Measurements from ENCODE around the gene TENT4A.
A peak's percentile ranks its signal among the peaks of the same experiment; 100 is the strongest.

The TENT4A gene

GRCh38 chr5:6765612-6766525 lies 52.6 kb downstream of the TENT4A start:
- no peak overlapping the region for H3K4me3 ChIP-seq (IDR thresholded peaks at IDR 0.05; ENCODE audit: insufficient read depth, low read depth, low read length)
- peak overlapping the region; percentile 59; the same call in 1 of the 2 replicates for H2AFZ ChIP-seq (ENCODE audit: low read depth)
- H3K4me2 ChIP-seq = peak overlapping the region; percentile 39; the same call in 1 of the 2 replicates
- peak overlapping the region; percentile 47; the same call in 1 of the 2 replicates for H3K9ac ChIP-seq
- peak; percentile 97 for TF ChIP-seq CTCF (conservative IDR thresholded peaks at IDR 0.05; ENCODE audit: low read depth, low read length)
- no peaks in the 10 kb centered on the region for H3K27me3 ChIP-seq (ENCODE audit: insufficient read depth, low read depth)
- peak overlapping the region; percentile 14; the same call in 1 of the 2 replicates for H3K27ac ChIP-seq
- H3K36me3 ChIP-seq (ENCODE audit: insufficient read depth) = no peaks in the 10 kb centered on the region
- H3K79me2 ChIP-seq (ENCODE audit: insufficient read depth, low read depth) = no peaks in the 10 kb centered on the region
- H4K20me1 ChIP-seq (ENCODE audit: insufficient read depth) = no peaks in the 10 kb centered on the region
- H3K4me1 ChIP-seq (ENCODE audit: low read depth, poor library complexity, severe bottlenecking) = peaks cover 8% of the 10 kb centered on the region

GRCh38 chr5:6766604-6767093 lies 53.4 kb downstream of the TENT4A start:
- Histone ChIP-seq H4K20me1 (ENCODE audit: insufficient read depth) (no peaks in the 10 kb centered on the region), H3K36me3 (ENCODE audit: insufficient read depth) (no peaks in the 10 kb centered on the region), H3K4me3 (IDR thresholded peaks at IDR 0.05; ENCODE audit: insufficient read depth, low read depth, low read length) (no peak overlapping the region), H3K4me2 (no peak overlapping the region), H3K9ac (no peak overlapping the region), H2AFZ (ENCODE audit: low read depth) (no peak overlapping the region), H3K27ac (no peak overlapping the region), H3K4me1 (ENCODE audit: low read depth, poor library complexity, severe bottlenecking) (peaks cover 8% of the 10 kb centered on the region), H3K79me2 (ENCODE audit: insufficient read depth, low read depth) (no peaks in the 10 kb centered on the region), H3K27me3 (ENCODE audit: insufficient read depth, low read depth) (no peaks in the 10 kb centered on the region)
- no peak for TF ChIP-seq CTCF (conservative IDR thresholded peaks at IDR 0.05; ENCODE audit: low read depth, low read length)

- Histone ChIP-seq H3K36me3 (ENCODE audit: insufficient read depth) (no peaks in the 10 kb centered on the region), H3K27ac (no peak overlapping the region), H3K4me3 (IDR thresholded peaks at IDR 0.05; ENCODE audit: insufficient read depth, low read depth, low read length) (no peak overlapping the region), H3K9ac (no peak overlapping the region), H2AFZ (ENCODE audit: low read depth) (no peak overlapping the region), H4K20me1 (ENCODE audit: insufficient read depth) (no peaks in the 10 kb centered on the region), H3K4me2 (no peak overlapping the region), H3K27me3 (ENCODE audit: insufficient read depth, low read depth) (no peaks in the 10 kb centered on the region), H3K79me2 (ENCODE audit: insufficient read depth, low read depth) (no peaks in the 10 kb centered on the region), H3K4me1 (ENCODE audit: low read depth, poor library complexity, severe bottlenecking) (peaks cover 8% of the 10 kb centered on the region)
- TF ChIP-seq CTCF (conservative IDR thresholded peaks at IDR 0.05; ENCODE audit: low read depth, low read length) = no peak
Measured at GRCh38 chr5:6767481-6768063, 54.3 kb downstream of the TENT4A start.

GRCh38 chr5:6768590-6769230 lies 55.5 kb downstream of the TENT4A start:
- no peaks in the 10 kb centered on the region for H3K36me3 ChIP-seq (ENCODE audit: insufficient read depth)
- no peak overlapping the region for H2AFZ ChIP-seq (ENCODE audit: low read depth)
- no peaks in the 10 kb centered on the region for H4K20me1 ChIP-seq (ENCODE audit: insufficient read depth)
- H3K27ac ChIP-seq = no peak overlapping the region
- no peak overlapping the region for H3K9ac ChIP-seq
- H3K4me1 ChIP-seq (ENCODE audit: low read depth, poor library complexity, severe bottlenecking) = peaks cover 8% of the 10 kb centered on the region
- H3K4me2 ChIP-seq = no peak overlapping the region
- H3K79me2 ChIP-seq (ENCODE audit: insufficient read depth, low read depth) = no peaks in the 10 kb centered on the region
- no peak overlapping the region for H3K4me3 ChIP-seq (IDR thresholded peaks at IDR 0.05; ENCODE audit: insufficient read depth, low read depth, low read length)
- no peak for TF ChIP-seq CTCF (conservative IDR thresholded peaks at IDR 0.05; ENCODE audit: low read depth, low read length)
- H3K27me3 ChIP-seq (ENCODE audit: insufficient read depth, low read depth) = no peaks in the 10 kb centered on the region
